ENCODE measurements around the gene TRPC1.

DNA sequence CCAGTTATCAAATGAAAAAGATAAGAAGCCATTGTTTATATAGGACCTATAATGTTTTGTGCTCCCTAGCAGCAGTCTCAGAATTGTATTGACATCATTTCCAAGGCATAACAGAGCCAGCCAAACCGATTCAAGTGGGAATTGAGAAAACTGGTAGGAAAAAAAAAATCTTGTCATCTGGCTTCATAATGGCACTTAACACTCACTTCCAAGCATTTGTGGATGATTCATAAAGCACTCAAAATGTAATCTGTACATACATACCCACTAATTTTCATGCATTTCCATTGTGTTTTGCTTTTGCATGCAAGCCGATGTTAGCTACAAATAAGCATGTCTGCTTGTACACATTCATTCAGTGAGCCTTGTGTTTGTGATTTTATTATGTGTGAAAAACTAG, 18.6 kb upstream of the TRPC1 start:
- TF ChIP-seq, protein P1, sequence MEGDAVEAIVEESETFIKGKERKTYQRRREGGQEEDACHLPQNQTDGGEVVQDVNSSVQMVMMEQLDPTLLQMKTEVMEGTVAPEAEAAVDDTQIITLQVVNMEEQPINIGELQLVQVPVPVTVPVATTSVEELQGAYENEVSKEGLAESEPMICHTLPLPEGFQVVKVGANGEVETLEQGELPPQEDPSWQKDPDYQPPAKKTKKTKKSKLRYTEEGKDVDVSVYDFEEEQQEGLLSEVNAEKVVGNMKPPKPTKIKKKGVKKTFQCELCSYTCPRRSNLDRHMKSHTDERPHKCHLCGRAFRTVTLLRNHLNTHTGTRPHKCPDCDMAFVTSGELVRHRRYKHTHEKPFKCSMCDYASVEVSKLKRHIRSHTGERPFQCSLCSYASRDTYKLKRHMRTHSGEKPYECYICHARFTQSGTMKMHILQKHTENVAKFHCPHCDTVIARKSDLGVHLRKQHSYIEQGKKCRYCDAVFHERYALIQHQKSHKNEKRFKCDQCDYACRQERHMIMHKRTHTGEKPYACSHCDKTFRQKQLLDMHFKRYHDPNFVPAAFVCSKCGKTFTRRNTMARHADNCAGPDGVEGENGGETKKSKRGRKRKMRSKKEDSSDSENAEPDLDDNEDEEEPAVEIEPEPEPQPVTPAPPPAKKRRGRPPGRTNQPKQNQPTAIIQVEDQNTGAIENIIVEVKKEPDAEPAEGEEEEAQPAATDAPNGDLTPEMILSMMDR (IDR thresholded peaks at IDR 0.05; ENCODE audit: low read depth, low read length) = no peak
- no peak for TF ChIP-seq EZH2phosphoT487 (IDR thresholded peaks at IDR 0.05; ENCODE audit: low read depth)
